NB4 (cell line): ENCODE results near the gene SCN9A.
A peak's percentile ranks its signal among the peaks of the same experiment; 100 is the strongest.

Experiments used
- DNase-seq: peaks from one replicate; pipeline ENCODE4 v3.0.0; 2010; ENCODE audit warnings: low read depth
- H3K4me3 ChIP-seq: one replicate; pipeline ENCODE4 v1.5.1; 2011; ENCODE audit warnings: mild to moderate bottlenecking, low read depth, low read length, moderate library complexity
- MYC ChIP-seq: IDR thresholded peaks from 2 replicates; pipeline ENCODE4 v1.6.1; 2011; ENCODE audit warnings: low read depth, low read length
- POLR2A ChIP-seq: IDR thresholded peaks from 2 replicates; pipeline ENCODE4 v1.6.1; 2011; ENCODE audit warnings: mild to moderate bottlenecking; ENCODE audit not compliant: insufficient read length; ENCODE audit errors: extremely low read depth
- TF ChIP-seq, protein P1 (sequence below): IDR thresholded peaks from 2 replicates; pipeline ENCODE4 v1.6.1; 2011; ENCODE audit warnings: low read depth, low read length
- TF ChIP-seq, protein P2 (sequence below): IDR thresholded peaks from one replicate; pipeline ENCODE4 v1.5.1; 2012; ENCODE audit warnings: low read depth, low read length

SCN9A gene

GRCh38 chr2:166372046-166372445, 3.7 kb downstream of the SCN9A start:
- DNase-seq, result no peak
- no peak overlapping the region for H3K4me3 ChIP-seq
- TF ChIP-seq, protein P1, sequence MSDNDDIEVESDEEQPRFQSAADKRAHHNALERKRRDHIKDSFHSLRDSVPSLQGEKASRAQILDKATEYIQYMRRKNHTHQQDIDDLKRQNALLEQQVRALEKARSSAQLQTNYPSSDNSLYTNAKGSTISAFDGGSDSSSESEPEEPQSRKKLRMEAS, result no peak
- TF ChIP-seq, protein P2, sequence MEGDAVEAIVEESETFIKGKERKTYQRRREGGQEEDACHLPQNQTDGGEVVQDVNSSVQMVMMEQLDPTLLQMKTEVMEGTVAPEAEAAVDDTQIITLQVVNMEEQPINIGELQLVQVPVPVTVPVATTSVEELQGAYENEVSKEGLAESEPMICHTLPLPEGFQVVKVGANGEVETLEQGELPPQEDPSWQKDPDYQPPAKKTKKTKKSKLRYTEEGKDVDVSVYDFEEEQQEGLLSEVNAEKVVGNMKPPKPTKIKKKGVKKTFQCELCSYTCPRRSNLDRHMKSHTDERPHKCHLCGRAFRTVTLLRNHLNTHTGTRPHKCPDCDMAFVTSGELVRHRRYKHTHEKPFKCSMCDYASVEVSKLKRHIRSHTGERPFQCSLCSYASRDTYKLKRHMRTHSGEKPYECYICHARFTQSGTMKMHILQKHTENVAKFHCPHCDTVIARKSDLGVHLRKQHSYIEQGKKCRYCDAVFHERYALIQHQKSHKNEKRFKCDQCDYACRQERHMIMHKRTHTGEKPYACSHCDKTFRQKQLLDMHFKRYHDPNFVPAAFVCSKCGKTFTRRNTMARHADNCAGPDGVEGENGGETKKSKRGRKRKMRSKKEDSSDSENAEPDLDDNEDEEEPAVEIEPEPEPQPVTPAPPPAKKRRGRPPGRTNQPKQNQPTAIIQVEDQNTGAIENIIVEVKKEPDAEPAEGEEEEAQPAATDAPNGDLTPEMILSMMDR, result no peak
- TF ChIP-seq MYC (no peak), POLR2A (no peak)

- TF ChIP-seq, protein P1, result no peak
- TF ChIP-seq, protein P2, result no peak
- TF ChIP-seq POLR2A, result no peak
- TF ChIP-seq MYC, result no peak
- no peak for DNase-seq
- H3K4me3 ChIP-seq, result no peak overlapping the region
Measured at GRCh38 chr2:166365803-166366420, 9.8 kb downstream of the SCN9A start.

DNA sequence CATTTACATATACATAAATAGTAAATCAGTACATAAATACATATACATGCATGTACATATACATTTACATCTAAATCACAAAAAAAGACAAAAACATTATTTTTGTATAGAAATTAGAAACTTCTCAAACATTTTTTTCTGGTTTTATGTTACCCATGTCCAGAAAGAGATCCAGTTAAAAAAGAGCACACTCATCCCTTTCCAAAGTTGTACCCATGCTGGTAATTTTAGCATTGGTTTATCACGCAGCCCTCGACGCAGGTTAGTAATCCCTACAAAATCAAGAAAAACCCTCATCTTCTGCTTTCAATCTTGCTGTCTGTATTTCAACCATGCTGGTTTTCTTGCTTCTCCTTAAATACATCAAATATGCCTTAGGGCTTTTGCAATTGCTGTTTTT, 10.5 kb downstream of the SCN9A start:
- TF ChIP-seq, protein P1, result no peak
- TF ChIP-seq POLR2A (no peak), MYC (no peak)
- TF ChIP-seq, protein P2, result no peak
- H3K4me3 ChIP-seq, result no peak overlapping the region
- no peak for DNase-seq

DNA sequence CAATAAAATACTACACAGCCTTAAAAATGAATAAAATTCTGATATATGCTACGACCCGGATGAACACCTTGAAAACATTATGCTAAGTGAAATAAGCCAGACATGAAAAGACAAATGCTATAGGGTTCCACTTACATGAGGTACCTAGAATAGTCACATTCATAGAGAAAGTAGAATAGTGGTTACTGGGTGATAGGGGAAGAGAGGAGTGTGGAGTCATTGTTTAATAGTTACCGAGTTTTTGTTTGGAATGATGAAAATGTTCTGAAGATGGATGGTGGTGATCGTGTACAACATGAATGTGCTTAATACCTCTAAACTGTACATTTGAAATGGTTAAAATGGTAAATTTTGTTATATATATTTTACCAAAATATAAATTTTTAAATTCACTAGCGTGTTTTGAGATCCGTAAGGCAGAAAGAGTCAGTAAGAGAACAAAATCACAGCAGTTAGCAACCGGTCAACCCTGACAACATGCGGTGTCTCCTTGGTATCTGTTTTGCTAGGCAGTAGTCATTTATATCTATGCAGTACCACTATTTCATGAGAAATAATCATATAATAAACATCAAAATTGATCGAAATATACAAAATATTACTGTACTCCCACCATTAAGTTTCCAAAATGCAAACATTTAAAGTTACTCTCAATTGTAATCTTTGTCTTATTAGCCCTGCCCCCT, 11.1 kb downstream of the SCN9A start:
- H3K4me3 ChIP-seq, result no peak overlapping the region
- DNase-seq, result no peak
- no peak for TF ChIP-seq MYC
- TF ChIP-seq, protein P2, result no peak
- TF ChIP-seq, protein P1, result no peak
- no peak for TF ChIP-seq POLR2A

DNA sequence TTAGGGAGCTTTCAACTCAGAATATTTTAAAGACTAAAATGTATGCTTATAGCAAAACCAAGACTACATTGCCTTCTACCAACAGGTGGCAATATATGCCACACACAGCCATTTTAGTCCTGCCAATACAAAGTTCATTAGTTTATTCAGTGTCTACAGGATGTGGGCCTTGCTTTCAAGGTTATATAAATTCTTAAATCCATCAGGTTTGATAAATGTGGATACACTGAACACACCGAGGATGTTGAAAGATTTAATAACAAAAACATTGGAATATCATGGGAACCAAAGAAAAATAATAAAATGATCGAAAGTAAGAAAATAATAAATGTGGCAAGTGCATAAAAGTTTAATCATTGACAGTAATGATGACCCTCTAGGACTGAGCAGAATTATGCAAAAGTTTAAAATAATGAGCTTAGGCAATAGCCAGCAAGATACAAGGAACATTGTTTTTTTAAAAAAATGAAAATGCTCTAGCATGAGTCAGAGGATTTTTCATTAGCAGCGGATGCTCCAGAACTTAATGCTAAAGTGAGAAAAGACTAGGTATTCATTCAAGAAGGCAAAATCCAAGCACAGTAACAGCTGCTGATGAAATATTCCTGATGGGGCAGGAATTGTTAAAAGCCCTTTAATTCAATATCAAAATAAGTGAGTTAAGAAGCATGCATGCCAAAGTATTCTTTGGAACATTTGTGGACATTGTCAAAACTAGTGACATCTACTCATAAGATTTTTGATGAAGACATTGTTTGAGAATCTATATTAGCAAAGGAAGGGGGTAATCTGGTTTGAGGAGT, 14.2 kb downstream of the SCN9A start:
- DNase-seq, result peak; percentile 29
- no peak overlapping the region for H3K4me3 ChIP-seq
- TF ChIP-seq, protein P2, result peak; percentile 40
- TF ChIP-seq MYC, result no peak
- TF ChIP-seq, protein P1, result no peak
